Measurements from ENCODE around the gene SLC35F1.

DNA sequence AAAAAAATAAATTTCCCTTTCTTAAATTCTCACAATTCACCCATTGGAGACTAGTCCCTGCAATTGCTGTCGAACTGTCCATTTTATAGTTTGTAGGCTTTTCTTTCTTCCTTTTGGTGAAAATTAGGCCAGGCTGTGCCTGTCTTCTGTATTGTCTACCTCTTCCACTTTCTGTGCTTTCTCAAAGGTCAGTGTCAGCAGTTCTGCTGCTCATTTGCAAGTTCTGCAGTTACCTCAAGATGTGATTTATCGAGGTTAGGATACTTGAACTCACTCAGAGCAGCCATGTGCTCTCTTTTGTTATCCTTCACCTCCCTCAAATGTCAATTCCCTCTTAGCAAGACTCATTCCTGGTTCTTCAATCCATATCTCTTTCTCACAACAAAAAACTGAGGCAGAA is 179.1 kb downstream of the SLC35F1 start:
- TF ChIP-seq CTCF (IDR thresholded peaks at IDR 0.05; ENCODE audit: low read length) (no peak), EZH2 (IDR thresholded peaks at IDR 0.05; ENCODE audit: borderline replicate concordance, low read length) (no peak)
